HEK293 (cell line): ENCODE measurements around the gene SPAG8.

Experiments
- CTCF ChIP-seq: fragments of 450-650 bp; formaldehyde crosslinking; IDR thresholded peaks from 2 replicates; pipeline ENCODE4 v1.5.1; 2016; ENCODE audit warnings: missing biosample characterization, missing genetic modification characterization
- REST ChIP-seq: fragments of 450-650 bp; formaldehyde crosslinking; IDR thresholded peaks from 2 replicates; pipeline ENCODE4 v1.5.1; 2016; ENCODE audit warnings: missing biosample characterization, missing genetic modification characterization
- ZNF121 ChIP-seq: fragments of 450-650 bp; formaldehyde crosslinking; IDR thresholded peaks from 2 replicates; pipeline ENCODE4 v1.5.1; 2016; ENCODE audit warnings: missing biosample characterization, missing genetic modification characterization
- ZNF335 ChIP-seq: fragments of 450-650 bp; formaldehyde crosslinking; conservative IDR thresholded peaks from 2 replicates; pipeline ENCODE4 v1.5.1; 2016; ENCODE audit warnings: missing biosample characterization, missing genetic modification characterization
- TF ChIP-seq, protein P1 (sequence below): fragments of 450-650 bp; formaldehyde crosslinking; IDR thresholded peaks from 2 replicates; pipeline ENCODE4 v1.5.1; 2016; ENCODE audit warnings: missing biosample characterization, missing genetic modification characterization

DNA sequence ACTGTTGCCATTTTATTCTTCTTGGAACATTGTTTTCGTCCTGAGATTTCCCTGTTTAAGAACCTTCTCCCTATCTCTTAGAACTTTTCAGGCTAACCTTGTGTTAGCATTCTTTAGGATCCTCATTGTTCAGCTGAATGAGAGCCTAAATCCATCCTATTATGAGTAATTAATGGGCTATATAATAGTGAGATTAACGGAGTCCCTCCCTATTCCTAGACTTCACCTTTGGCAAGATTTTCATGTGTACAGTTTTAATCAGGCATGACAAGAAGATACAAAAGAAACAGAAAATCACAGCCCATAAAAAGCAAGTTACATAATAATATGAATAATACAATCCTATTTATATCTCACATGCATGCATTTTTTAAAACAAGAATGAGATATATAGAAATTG lies 48.9 kb downstream of the SPAG8 start:
- TF ChIP-seq CTCF (tag by site-specific recombination) (no peak), ZNF121 (no peak), REST (tag by site-specific recombination) (no peak), ZNF335 (tag by site-specific recombination) (no peak)
- TF ChIP-seq, protein P1, sequence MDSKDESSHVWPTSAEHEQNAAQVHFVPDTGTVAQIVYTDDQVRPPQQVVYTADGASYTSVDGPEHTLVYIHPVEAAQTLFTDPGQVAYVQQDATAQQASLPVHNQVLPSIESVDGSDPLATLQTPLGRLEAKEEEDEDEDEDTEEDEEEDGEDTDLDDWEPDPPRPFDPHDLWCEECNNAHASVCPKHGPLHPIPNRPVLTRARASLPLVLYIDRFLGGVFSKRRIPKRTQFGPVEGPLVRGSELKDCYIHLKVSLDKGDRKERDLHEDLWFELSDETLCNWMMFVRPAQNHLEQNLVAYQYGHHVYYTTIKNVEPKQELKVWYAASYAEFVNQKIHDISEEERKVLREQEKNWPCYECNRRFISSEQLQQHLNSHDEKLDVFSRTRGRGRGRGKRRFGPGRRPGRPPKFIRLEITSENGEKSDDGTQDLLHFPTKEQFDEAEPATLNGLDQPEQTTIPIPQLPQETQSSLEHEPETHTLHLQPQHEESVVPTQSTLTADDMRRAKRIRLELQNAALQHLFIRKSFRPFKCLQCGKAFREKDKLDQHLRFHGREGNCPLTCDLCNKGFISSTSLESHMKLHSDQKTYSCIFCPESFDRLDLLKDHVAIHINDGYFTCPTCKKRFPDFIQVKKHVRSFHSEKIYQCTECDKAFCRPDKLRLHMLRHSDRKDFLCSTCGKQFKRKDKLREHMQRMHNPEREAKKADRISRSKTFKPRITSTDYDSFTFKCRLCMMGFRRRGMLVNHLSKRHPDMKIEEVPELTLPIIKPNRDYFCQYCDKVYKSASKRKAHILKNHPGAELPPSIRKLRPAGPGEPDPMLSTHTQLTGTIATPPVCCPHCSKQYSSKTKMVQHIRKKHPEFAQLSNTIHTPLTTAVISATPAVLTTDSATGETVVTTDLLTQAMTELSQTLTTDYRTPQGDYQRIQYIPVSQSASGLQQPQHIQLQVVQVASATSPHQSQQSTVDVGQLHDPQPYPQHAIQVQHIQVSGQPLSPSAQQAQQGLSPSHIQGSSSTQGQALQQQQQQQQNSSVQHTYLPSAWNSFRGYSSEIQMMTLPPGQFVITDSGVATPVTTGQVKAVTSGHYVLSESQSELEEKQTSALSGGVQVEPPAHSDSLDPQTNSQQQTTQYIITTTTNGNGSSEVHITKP (tag by site-specific recombination) = no peak
